A673 (cell line): Measurements from ENCODE around the gene CDK19. TPM values are rescaled to one million over a fixed set of nuclear protein-coding genes. Genes with fewer than 3 reads are reported as not detected.

Experiments used
- BruUV-seq: library from RNA; stranded (reverse); fragments of 400-500 nt; replicated peaks from 2 replicates; lab custom pipeline; 2021; lab: Mats Ljungman, UMichigan
- CTCF ChIA-PET: fragments of 300-600 bp; sonication (Branson Sonifier 250); formaldehyde crosslinking; loops from one replicate; lab custom pipeline; 2022; ENCODE audit warnings: antibody characterized with exemption; lab: Charles Lee
- POLR2A ChIA-PET: fragments of 300-600 bp; sonication (Branson Sonifier 250); formaldehyde crosslinking; loops from one replicate; lab custom pipeline; 2022; ENCODE audit warnings: antibody characterized with exemption; ENCODE audit not compliant: low non-redundant PET; lab: Charles Lee
- DNase-seq: peaks from one replicate; pipeline ENCODE4 v3.0.0-alpha.2; 2015; ENCODE audit warnings: low spot score
- H3K27ac ChIP-seq: fragments of 200-600 bp; sonication (generic); 2 replicates; pipeline ENCODE4 v1.5.1; 2016; ENCODE audit warnings: mixed run types, low read depth, mild to moderate bottlenecking, mixed read lengths, antibody characterized with exemption, low read length; ENCODE audit not compliant: poor library complexity, severe bottlenecking
- H3K27me3 ChIP-seq: fragments of 200-600 bp; sonication (generic); replicated peaks from 2 replicates; pipeline ENCODE4 v1.6.1; 2017; ENCODE audit warnings: mixed run types, low read depth, mild to moderate bottlenecking, mixed read lengths, antibody characterized with exemption, low read length; ENCODE audit not compliant: insufficient read depth, poor library complexity
- H3K36me3 ChIP-seq: fragments of 200-600 bp; sonication (generic); 2 replicates; pipeline ENCODE4 v1.6.1; 2016; ENCODE audit warnings: mixed run types, mild to moderate bottlenecking, mixed read lengths, antibody characterized with exemption, low read length; ENCODE audit not compliant: insufficient read depth, poor library complexity, severe bottlenecking
- H3K4me1 ChIP-seq: fragments of 200-600 bp; sonication (generic); 2 replicates; pipeline ENCODE4 v1.6.1; 2017; ENCODE audit warnings: mixed run types, mild to moderate bottlenecking, mixed read lengths, antibody characterized with exemption, low read length; ENCODE audit not compliant: insufficient read depth, poor library complexity, severe bottlenecking
- H3K4me3 ChIP-seq: fragments of 200-600 bp; sonication (generic); 2 replicates; pipeline ENCODE4 v1.5.1; 2016; ENCODE audit warnings: low read depth, mixed run types, mild to moderate bottlenecking, mixed read lengths, low read length; ENCODE audit not compliant: poor library complexity, severe bottlenecking
- H3K9me3 ChIP-seq: fragments of 200-600 bp; sonication (generic); 2 replicates; pipeline ENCODE4 v1.6.1; 2016; ENCODE audit warnings: mixed run types, low read depth, mild to moderate bottlenecking, mixed read lengths, antibody characterized with exemption, low read length; ENCODE audit not compliant: poor library complexity, severe bottlenecking
- CTCF ChIP-seq: fragments of 300-800, 200-600 bp; sonication (generic); conservative IDR thresholded peaks from 2 replicates; pipeline ENCODE4 v1.5.1; 2017; ENCODE audit warnings: low read depth, mild to moderate bottlenecking, antibody characterized with exemption, low read length, moderate library complexity, mixed read lengths
- EZH2 ChIP-seq: fragments of 200-600 bp; sonication (generic); IDR thresholded peaks from 2 replicates; pipeline ENCODE4 v1.6.1; 2017; ENCODE audit warnings: borderline replicate concordance, low read depth, mild to moderate bottlenecking, mixed read lengths, antibody characterized with exemption, low read length; ENCODE audit not compliant: poor library complexity, severe bottlenecking
- intact Hi-C: fragments of 100-400 bp; cut with micrococcal nuclease; formaldehyde crosslinking; loops from one replicate; pipeline ENCODE4 v1.10.0; 2022; ENCODE audit not compliant: unreplicated experiment
- total RNA-seq: library from RNA; stranded (reverse); gene quantifications from 2 replicates; pipeline ENCODE4 v1.2.3, GENCODE V29; 2021

CDK19 gene
- total RNA-seq, 1 experiment from 2014 or later: 23.7 TPM

DNA sequence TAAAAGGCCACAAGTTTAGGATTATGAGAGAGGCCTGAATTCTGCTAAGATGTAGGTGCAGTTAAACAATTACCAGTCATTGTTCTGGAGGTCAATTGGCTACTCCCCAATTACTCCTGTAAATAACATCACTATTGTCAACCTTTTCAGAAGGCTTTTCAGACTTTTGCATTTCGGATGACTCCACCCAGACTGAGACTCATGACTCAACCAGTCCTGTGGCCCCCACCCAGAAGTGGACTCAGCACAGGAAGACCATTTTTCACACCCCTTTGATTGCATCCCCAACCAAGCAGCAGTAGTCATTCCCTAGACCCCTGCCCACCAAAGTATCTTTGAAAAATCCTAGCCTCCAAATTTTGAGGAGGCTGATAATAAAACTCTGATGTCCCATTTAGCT lies 199.5 kb downstream of the CDK19 start:
- H3K4me3 ChIP-seq: no peak overlapping the region
- H3K36me3 ChIP-seq: no peaks in the 10 kb centered on the region
- ChIA-PET CTCF (no interaction called here), POLR2A (no interaction called here)
- no peak for DNase-seq
- H3K4me1 ChIP-seq: no peaks in the 10 kb centered on the region
- H3K27me3 ChIP-seq: no peaks in the 10 kb centered on the region
- BruUV-seq: no TSS peak
- intact Hi-C loops: no loop called here
- H3K9me3 ChIP-seq: no peaks in the 10 kb centered on the region
- TF ChIP-seq CTCF (no peak), EZH2 (no peak)
- no peak overlapping the region for H3K27ac ChIP-seq

DNA sequence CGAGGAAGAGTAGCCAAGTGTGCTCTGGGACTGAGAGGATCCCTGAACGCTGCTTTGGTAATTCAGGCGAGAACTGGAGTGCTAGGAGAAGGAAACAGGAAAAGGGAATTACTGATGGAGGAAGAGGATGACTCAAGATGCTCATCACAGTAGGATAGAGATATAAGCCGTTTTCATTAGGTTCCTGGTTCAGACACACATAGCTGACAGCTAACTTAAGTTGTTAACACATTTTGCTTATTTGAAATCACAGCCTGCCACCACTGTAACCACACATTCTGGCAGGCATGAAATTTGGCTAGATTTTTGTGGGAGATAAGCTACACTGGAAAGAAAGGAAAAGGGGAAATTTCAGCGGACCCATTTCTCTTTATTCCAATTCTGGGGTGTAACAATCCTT lies 200.7 kb downstream of the CDK19 start:
- H3K4me3 ChIP-seq: no peak overlapping the region
- CTCF ChIA-PET: no interaction called here
- no peaks in the 10 kb centered on the region for H3K4me1 ChIP-seq
- TF ChIP-seq CTCF: no peak
- no peak for TF ChIP-seq EZH2
- H3K27me3 ChIP-seq: no peaks in the 10 kb centered on the region
- intact Hi-C loops: no loop called here
- DNase-seq: peak; percentile 25
- H3K27ac ChIP-seq: no peak overlapping the region
- POLR2A ChIA-PET: no interaction called here
- H3K36me3 ChIP-seq: no peaks in the 10 kb centered on the region
- BruUV-seq: no TSS peak
- no peaks in the 10 kb centered on the region for H3K9me3 ChIP-seq

DNA sequence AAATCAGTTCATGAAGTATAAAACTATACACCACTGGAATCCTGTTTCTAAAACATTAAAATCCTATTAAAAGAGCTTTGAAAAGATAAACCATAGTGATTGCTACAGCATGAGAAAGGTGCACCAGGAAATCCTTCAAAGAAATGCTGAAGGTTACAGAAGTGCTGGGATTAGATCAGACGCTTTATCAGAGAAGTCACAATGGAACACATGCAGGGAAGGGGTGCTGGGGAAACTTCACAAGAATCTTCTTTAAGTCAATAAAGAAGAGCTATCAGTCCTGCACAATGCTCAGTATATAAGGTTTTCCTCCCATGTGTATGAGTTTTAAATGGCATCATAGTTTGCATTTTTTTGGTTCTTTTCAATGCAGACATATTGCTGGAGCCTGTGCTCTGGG lies 201.2 kb downstream of the CDK19 start:
- CTCF ChIA-PET: no interaction called here
- Histone ChIP-seq H3K4me3 (no peak overlapping the region), H3K27me3 (no peaks in the 10 kb centered on the region), H3K36me3 (no peaks in the 10 kb centered on the region), H3K4me1 (no peaks in the 10 kb centered on the region), H3K27ac (no peak overlapping the region), H3K9me3 (no peaks in the 10 kb centered on the region)
- no TSS peak for BruUV-seq
- intact Hi-C loops: no loop called here
- POLR2A ChIA-PET: no interaction called here
- TF ChIP-seq CTCF: no peak
- no peak for TF ChIP-seq EZH2
- DNase-seq: no peak
